H1 (cell line): ENCODE results near the gene CUEDC2. TPM values are rescaled to one million over a fixed set of nuclear protein-coding genes. Genes with fewer than 3 reads are reported as not detected.
A peak's percentile ranks its signal among the peaks of the same experiment; 100 is the strongest.

Experiments used
- CTCF ChIA-PET: fragments of 300-600 bp; sonication (Branson Sonifier 250); formaldehyde crosslinking; loops from one replicate; lab custom pipeline; 2021; ENCODE audit not compliant: partially characterized antibody; lab: Charles Lee
- POLR2A ChIA-PET: fragments of 300-600 bp; sonication (Branson Sonifier 250); formaldehyde crosslinking; loops from one replicate; lab custom pipeline; 2021; ENCODE audit warnings: inconsistent platforms; ENCODE audit not compliant: partially characterized antibody; lab: Charles Lee
- DNase-seq, 2 experiments: peaks; one replicate each; pipeline versions ENCODE4 v3.0.0 to v3.0.0-alpha.2; 2010 to 2022; ENCODE audit warnings: low spot score in 2 of 2, low read depth in 1 of 2, mixed read lengths in 1 of 2
- FAIRE-seq: peaks from 2 replicates; lab custom pipeline; 2011; peaks lifted over from hg19 to GRCh38; lab: Jason Lieb, UNC
- H2AFZ ChIP-seq: 2 replicates; pipeline ENCODE4 v1.8.1; 2012; ENCODE audit warnings: low read length, inconsistent platforms
- H2AK5ac ChIP-seq: 2 replicates; pipeline ENCODE4 v1.6.1; 2013; ENCODE audit warnings: low read depth, low read length
- H2BK120ac ChIP-seq: replicated peaks from 2 replicates; pipeline ENCODE3; 2013; ENCODE audit warnings: low read depth, low read length, inconsistent platforms
- H2BK12ac ChIP-seq: 2 replicates; pipeline ENCODE4 v1.6.1; 2013; ENCODE audit warnings: low read depth, low read length
- H2BK15ac ChIP-seq: 2 replicates; pipeline ENCODE4 v1.6.1; 2013; ENCODE audit warnings: low read length
- H2BK20ac ChIP-seq: 2 replicates; pipeline ENCODE4 v1.6.1; 2013; ENCODE audit warnings: low read length
- H2BK5ac ChIP-seq: 2 replicates; pipeline ENCODE4 v1.6.1; 2013; ENCODE audit warnings: low read depth, low read length
- H3K14ac ChIP-seq: 2 replicates; pipeline ENCODE4 v1.6.1; 2013; ENCODE audit warnings: inconsistent platforms; ENCODE audit not compliant: insufficient read length
- H3K18ac ChIP-seq: 2 replicates; pipeline ENCODE4 v1.6.1; 2013; ENCODE audit warnings: low read length; ENCODE audit errors: extremely low read depth
- H3K23ac ChIP-seq: 2 replicates; pipeline ENCODE4 v1.6.1; 2013; ENCODE audit warnings: inconsistent platforms; ENCODE audit not compliant: insufficient read length
- H3K23me2 ChIP-seq: 2 replicates; pipeline ENCODE4 v1.6.1; 2013; ENCODE audit warnings: low read depth, low read length
- H3K27ac ChIP-seq: 2 replicates; pipeline ENCODE4 v1.6.1; 2011; ENCODE audit warnings: low read depth, low read length, inconsistent platforms
- H3K27me3 ChIP-seq, 4 experiments: replicated peaks in 1 of 4; 1 replicate in 1 of 4; 2 replicates in 3 of 4; pipeline versions ENCODE4 v1.6.1 to v1.8.1; 2011 to 2013; ENCODE audit warnings: low read length in 3 of 4, mild to moderate bottlenecking in 3 of 4, inconsistent platforms in 2 of 4, mixed read lengths in 2 of 4, moderate library complexity in 1 of 4; ENCODE audit not compliant: control insufficient read depth in 3 of 4, insufficient read depth in 3 of 4; ENCODE audit errors: extremely low read depth in 1 of 4
- H3K36me3 ChIP-seq, 4 experiments: 2 replicates each; pipeline versions ENCODE4 v1.6.1 to v1.8.1; 2011 to 2013; ENCODE audit warnings: mild to moderate bottlenecking in 4 of 4, low read length in 3 of 4, moderate library complexity in 2 of 4, control low read depth in 1 of 4, inconsistent platforms in 1 of 4; ENCODE audit not compliant: insufficient read depth in 4 of 4, control insufficient read depth in 2 of 4
- H3K4ac ChIP-seq: replicated peaks from 2 replicates; pipeline ENCODE3; 2013; ENCODE audit warnings: low read length, low read depth, mixed read lengths, inconsistent platforms; ENCODE audit not compliant: insufficient read length
- H3K4me1 ChIP-seq, 4 experiments: replicated peaks in 1 of 4; 1 replicate in 1 of 4; 2 replicates in 3 of 4; pipeline versions ENCODE4 v1.6.1 to v1.8.1; 2011 to 2013; ENCODE audit warnings: low read length in 3 of 4, inconsistent platforms in 2 of 4, mixed read lengths in 1 of 4; ENCODE audit not compliant: insufficient read depth in 4 of 4, control insufficient read depth in 3 of 4
- H3K4me2 ChIP-seq, 2 experiments: 2 replicates each; pipeline versions ENCODE4 v1.6.1 to v1.8.1; 2011 to 2013; ENCODE audit warnings: low read depth in 2 of 2, low read length in 2 of 2, control low read depth in 1 of 2, inconsistent platforms in 1 of 2, mild to moderate bottlenecking in 1 of 2; ENCODE audit not compliant: insufficient read depth in 1 of 2
- H3K4me3 ChIP-seq, 4 experiments: fragments of 200-600, 300-600 bp in 1 of 4; sonication (generic), shearing (Covaris generic), sonication (Bioruptor Twin) in 1 of 4; 2 replicates each; pipeline versions ENCODE4 v1.5.1 to v1.8.1; 2011 to 2016; ENCODE audit warnings: low read length in 4 of 4, low read depth in 3 of 4, control low read depth in 2 of 4, inconsistent platforms in 2 of 4, mild to moderate bottlenecking in 2 of 4, mixed read lengths in 1 of 4, moderate library complexity in 1 of 4; ENCODE audit not compliant: insufficient read depth in 2 of 4; ENCODE audit errors: extremely low read depth in 1 of 4
- H3K56ac ChIP-seq: replicated peaks from 2 replicates; pipeline ENCODE3; 2013; ENCODE audit warnings: low read depth, mild to moderate bottlenecking, mixed read lengths, low read length, inconsistent platforms; ENCODE audit not compliant: insufficient read length
- H3K79me1 ChIP-seq: 2 replicates; pipeline ENCODE4 v1.6.1; 2013; ENCODE audit warnings: low read depth, low read length, control low read depth
- H3K79me2 ChIP-seq, 2 experiments: 2 replicates each; pipeline versions ENCODE4 v1.6.1 to v1.8.1; 2012 to 2013; ENCODE audit warnings: low read length in 2 of 2, mild to moderate bottlenecking in 2 of 2, inconsistent platforms in 1 of 2; ENCODE audit not compliant: insufficient read depth in 2 of 2, control insufficient read depth in 1 of 2
- H3K9ac ChIP-seq, 4 experiments: replicated peaks in 1 of 4; 1 replicate in 1 of 4; 2 replicates in 3 of 4; pipeline versions ENCODE4 v1.6.1 to v1.8.1; 2011 to 2013; ENCODE audit warnings: low read depth in 3 of 4, low read length in 3 of 4, control low read depth in 2 of 4, mild to moderate bottlenecking in 2 of 4, moderate library complexity in 2 of 4, inconsistent platforms in 1 of 4; ENCODE audit errors: extremely low read depth in 1 of 4
- H3K9me3 ChIP-seq, 2 experiments: 2 replicates each; pipeline versions ENCODE4 v1.6.1 to v1.8.1; 2012 to 2013; ENCODE audit warnings: mild to moderate bottlenecking in 2 of 2, moderate library complexity in 2 of 2, control low read depth in 1 of 2, inconsistent platforms in 1 of 2, low read depth in 1 of 2, low read length in 1 of 2, mixed read lengths in 1 of 2; ENCODE audit not compliant: insufficient read depth in 2 of 2
- H4K20me1 ChIP-seq, 2 experiments: replicated peaks in 1 of 2; 2 replicates each; pipeline versions ENCODE3 to v1.8.1; 2011 to 2013; ENCODE audit warnings: inconsistent platforms in 2 of 2, low read length in 2 of 2, mild to moderate bottlenecking in 1 of 2; ENCODE audit not compliant: insufficient read depth in 2 of 2, control insufficient read depth in 1 of 2
- H4K5ac ChIP-seq: 2 replicates; pipeline ENCODE4 v1.6.1; 2013; ENCODE audit warnings: low read length, low read depth, mixed read lengths, inconsistent platforms; ENCODE audit not compliant: insufficient read length
- H4K8ac ChIP-seq: 2 replicates; pipeline ENCODE4 v1.8.0; 2013; ENCODE audit warnings: mild to moderate bottlenecking, moderate library complexity, low read length, inconsistent platforms; ENCODE audit not compliant: insufficient read depth; ENCODE audit errors: extremely low read depth
- H4K91ac ChIP-seq: replicated peaks from 2 replicates; pipeline ENCODE3; 2013; ENCODE audit warnings: low read length, mixed read lengths, inconsistent platforms; ENCODE audit not compliant: insufficient read length
- ASH2L ChIP-seq: fragments of 200-600, 300-600 bp; sonication (generic); IDR thresholded peaks from one replicate; pipeline ENCODE4 v1.7.1; 2017; ENCODE audit warnings: low read length
- GABPA ChIP-seq: IDR thresholded peaks from 2 replicates; pipeline ENCODE4 v1.6.1; 2011; ENCODE audit warnings: mild to moderate bottlenecking, low read length, moderate library complexity, borderline replicate concordance; ENCODE audit not compliant: insufficient read depth
- PHF8 ChIP-seq: fragments of 200-600 bp; sonication (generic); conservative IDR thresholded peaks from 2 replicates; pipeline ENCODE4 v1.7.1; 2012; ENCODE audit warnings: low read depth, mild to moderate bottlenecking, inconsistent platforms, low read length, moderate library complexity
- POU5F1 ChIP-seq: IDR thresholded peaks from 2 replicates; pipeline ENCODE4 v1.6.1; 2011; ENCODE audit warnings: low read depth, mild to moderate bottlenecking, low read length, moderate library complexity
- RAD21 ChIP-seq, 2 experiments: IDR thresholded peaks in 1 of 2; conservative IDR thresholded peaks in 1 of 2; 2 replicates each; pipeline ENCODE4 v1.6.1; 2011; ENCODE audit warnings: low read depth in 2 of 2, low read length in 2 of 2, improper control_type of control experiment in 1 of 2, inconsistent platforms in 1 of 2, mild to moderate bottlenecking in 1 of 2, moderate library complexity in 1 of 2
- RBBP5 ChIP-seq: IDR thresholded peaks from 2 replicates; pipeline ENCODE4 v1.7.1; 2012; ENCODE audit warnings: low read depth, mild to moderate bottlenecking, inconsistent platforms, low read length, moderate library complexity, borderline replicate concordance
- RNF2 ChIP-seq: fragments of 200-900, 300-1000 bp; sonication (generic); IDR thresholded peaks from 2 replicates; pipeline ENCODE4 v1.7.1; 2016; ENCODE audit warnings: borderline replicate concordance, low read depth, mild to moderate bottlenecking, antibody characterized with exemption, low read length; ENCODE audit not compliant: poor library complexity, severe bottlenecking; ENCODE audit errors: missing control alignments
- WGBS, 2 experiments: shearing (Covaris generic) in 1 of 2; methylation state at CpG; one replicate each; pipeline versions ENCODE4 v1.1.6 to v1.1.7; 2013 to 2015; ENCODE audit warnings: low lambda C conversion rate in 2 of 2, mixed read lengths in 2 of 2, inconsistent platforms in 1 of 2, low coverage in 1 of 2, missing lambda C conversion rate in 1 of 2; ENCODE audit not compliant: insufficient replicate concordance in 2 of 2, insufficient coverage in 1 of 2, insufficient read length in 1 of 2; ENCODE audit errors: extremely low coverage in 1 of 2, missing lambda C conversion rate in 1 of 2; 5-methylcytosine and 5-hydroxymethylcytosine counted together
- polyA plus RNA-seq, 7 experiments: library from polyadenylated mRNA; depleted of rRNA in 3 of 7; stranded (reverse) in 5 of 7; unstranded in 2 of 7; fragments of >200 nt in 5 of 7; fragments of 200-250 nt in 2 of 7; gene quantifications; 1 replicate in 5 of 7; 2 replicates in 1 of 7; 4 replicates in 1 of 7; pipeline versions ENCODE4 v1.2.1 to v1.2.3, GENCODE V29; 2011 to 2013; ENCODE audit warnings: missing spikeins in 2 of 7, mixed read lengths in 2 of 7
- total RNA-seq: library from RNA; stranded (reverse); fragmentation: NEBNext Ultra II Directional; extraction: Animal tissue kit (Norgen Biotek cat#: 25700); gene quantifications from 2 replicates; pipeline ENCODE4 v1.2.1, GENCODE V29; 2021
- TF ChIP-seq, protein P1 (sequence below): IDR thresholded peaks from 2 replicates; pipeline ENCODE4 v1.6.1; 2011; ENCODE audit warnings: low read depth, mild to moderate bottlenecking, low read length; ENCODE audit not compliant: insufficient read depth

The CUEDC2 gene
- total and polyA plus RNA-seq, 2 of the 8 experiments (the other 6 are each of a cell fraction or from before 2014, with no cell fraction given): 41.7 to 55.2 TPM

DNA sequence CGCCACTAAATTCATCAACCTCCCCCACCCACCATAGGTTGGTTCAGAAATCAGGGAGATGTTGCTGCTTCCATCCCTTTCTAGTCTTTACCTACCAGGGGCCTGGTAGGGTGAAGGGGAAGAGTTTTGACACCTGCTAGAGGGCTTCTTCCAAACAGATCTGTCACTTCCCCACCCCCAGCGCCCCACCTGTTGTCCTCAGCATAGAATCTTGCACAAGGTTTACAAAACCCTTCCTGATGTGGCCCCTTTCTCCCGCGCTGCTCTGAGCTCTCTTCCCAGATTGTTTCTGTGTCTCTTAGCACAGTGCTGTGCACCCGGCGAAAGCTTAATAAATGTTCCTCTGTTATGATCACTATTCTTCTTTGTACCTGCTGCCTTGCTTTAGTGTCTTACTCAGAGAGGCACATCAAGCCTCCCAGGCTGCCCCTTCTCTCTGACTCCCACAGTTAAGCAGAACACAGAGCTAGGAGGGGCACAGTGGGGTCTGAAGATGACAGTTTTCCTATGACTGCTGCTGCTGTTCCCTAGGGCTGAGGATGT lies 30.2 kb upstream of the CUEDC2 start:
- no peaks in the 10 kb centered on the region for H3K79me2 ChIP-seq
- H3K27me3 ChIP-seq: peaks cover 0 to 5% (median 0%) of the 10 kb centered on the region in 4 experiments; a peak in 1 of 7 replicates
- no peak overlapping the region for H2AK5ac ChIP-seq
- peaks cover 5% of the 10 kb centered on the region; the same call in 1 of the 2 replicates for H3K23me2 ChIP-seq
- no peak overlapping the region for H3K56ac ChIP-seq
- no peak for FAIRE-seq
- no peaks in the 10 kb centered on the region for H3K9me3 ChIP-seq
- TF ChIP-seq RNF2 (no peak), RBBP5 (0 out of 2 replicates have a peak, but pooled peaks have one; percentile 15), POU5F1 (no peak), GABPA (no peak), ASH2L (no peak), PHF8 (no peak), RAD21 (IDR thresholded peaks at IDR 0.05 in 1 of 2, conservative IDR thresholded peaks at IDR 0.05 in 1 of 2; ENCODE audit: low read depth in 2 of 2, low read length in 2 of 2) (no peak)
- TF ChIP-seq, protein P1, sequence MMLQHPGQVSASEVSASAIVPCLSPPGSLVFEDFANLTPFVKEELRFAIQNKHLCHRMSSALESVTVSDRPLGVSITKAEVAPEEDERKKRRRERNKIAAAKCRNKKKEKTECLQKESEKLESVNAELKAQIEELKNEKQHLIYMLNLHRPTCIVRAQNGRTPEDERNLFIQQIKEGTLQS: no peak
- H4K8ac ChIP-seq: no peak overlapping the region
- 0 out of 7 replicates have a peak overlapping the region, but pooled peaks of 1 of the 4 experiments have one; percentile 53 for H3K9ac ChIP-seq
- H3K14ac ChIP-seq: no peak overlapping the region
- DNase-seq: peak in 1 of 2 experiments; percentile 52
- 78% methylated on average over 6 of the region's 6 CpGs; no CpG with 5 or more reads in 1 of the 2 experiments for WGBS, 2 experiments
- H2BK120ac ChIP-seq: no peak overlapping the region
- H3K79me1 ChIP-seq: no peaks in the 10 kb centered on the region; the same call in 1 of the 2 replicates
- peaks cover 8 to 24% (median 14%) of the 10 kb centered on the region in 4 experiments for H3K4me1 ChIP-seq
- no peak overlapping the region for H2AFZ ChIP-seq
- ChIA-PET CTCF (interaction anchor here (0.7 to 4.7 kb wide), 23 partner anchors 13 to 231 kb away, joined by 3 to 40 read pairs (median 4); partner anchors contain the start of genes C10orf95, CUEDC2 and FBXL15), POLR2A (interaction anchor here (0.7 to 5.7 kb wide), 12 partner anchors 9 to 306 kb away, joined by 3 to 69 read pairs (median 6); partner anchors contain the start of genes C10orf95, CUEDC2 and FBXL15)
- H2BK15ac ChIP-seq: no peak overlapping the region
- no peak overlapping the region for H4K91ac ChIP-seq
- H3K4me3 ChIP-seq: peak overlapping the region in 2 of 4 experiments; percentile 14 to 75; a peak in 4 of 8 replicates
- no peak overlapping the region for H3K27ac ChIP-seq
- no peak overlapping the region for H4K5ac ChIP-seq
- H3K4ac ChIP-seq: no peak overlapping the region
- no peaks in the 10 kb centered on the region for H3K36me3 ChIP-seq
- H3K18ac ChIP-seq: no peak overlapping the region
- H2BK5ac ChIP-seq: no peak overlapping the region
- no peak overlapping the region for H3K23ac ChIP-seq
- H4K20me1 ChIP-seq: no peaks in the 10 kb centered on the region
- H2BK12ac ChIP-seq: no peak overlapping the region
- peak overlapping the region; percentile 75 to 94 for H3K4me2 ChIP-seq
- no peak overlapping the region for H2BK20ac ChIP-seq
